ENCODE results near the gene PPP1R16B.

- no peak for TF ChIP-seq CTCF (IDR thresholded peaks at IDR 0.05)
- no peak for TF ChIP-seq POLR2A (IDR thresholded peaks at IDR 0.05)
These were observed 605 bp upstream of the PPP1R16B start for GRCh38 chr20:38804682-38805501.
